Chondrocyte (in vitro differentiated cells): Measurements from ENCODE around the gene ANAPC7. TPM values are rescaled to one million over a fixed set of nuclear protein-coding genes. Genes with fewer than 3 reads are reported as not detected.
"Not testable (repeated sequence)": the region's sequence is repeated elsewhere in the genome, so short reads cannot be mapped to it uniquely, and the experiment has no call there.

ENCODE experiments used
- DNase-seq: peaks from one replicate; pipeline ENCODE4 v3.0.0; 2021; ENCODE audit warnings: mixed read lengths, low spot score
- H3K27ac Mint-ChIP-seq: one replicate; pipeline ENCODE4 v1.8.0; 2021; ENCODE audit warnings: mild to moderate bottlenecking, moderate library complexity, mixed read lengths; ENCODE audit not compliant: unreplicated experiment
- H3K27me3 Mint-ChIP-seq: 2 replicates; pipeline ENCODE4 v1.8.0; 2021; ENCODE audit warnings: low read depth, mixed read lengths
- H3K36me3 Mint-ChIP-seq: 2 replicates; pipeline ENCODE4 v1.8.0; 2021; ENCODE audit warnings: low read depth, mixed read lengths
- H3K4me1 Mint-ChIP-seq: 2 replicates; pipeline ENCODE4 v1.8.0; 2021; ENCODE audit warnings: low read depth, mild to moderate bottlenecking, mixed read lengths
- H3K4me3 Mint-ChIP-seq: one replicate; pipeline ENCODE4 v1.8.0; 2021; ENCODE audit warnings: mild to moderate bottlenecking, moderate library complexity, mixed read lengths; ENCODE audit not compliant: unreplicated experiment
- H3K9me3 Mint-ChIP-seq: 2 replicates; pipeline ENCODE4 v1.8.0; 2021; ENCODE audit warnings: low read depth, mixed read lengths
- CTCF ChIP-seq: fragments of 200-600 bp; sonication (generic); IDR thresholded peaks from 2 replicates; pipeline ENCODE4 v1.5.0; 2021; ENCODE audit warnings: antibody characterized with exemption, mild to moderate bottlenecking, moderate library complexity
- total RNA-seq: library from RNA; stranded (reverse); gene quantifications from 3 replicates; pipeline ENCODE4 v1.2.1, GENCODE V29; 2021

ANAPC7 gene
- total RNA-seq, 1 donor from 2014 or later = 35.4 TPM

GRCh38 chr12:110344657-110345056, 58.9 kb downstream of the ANAPC7 start:
- no peaks in the 10 kb centered on the region for H3K4me1 Mint-ChIP-seq
- no peaks in the 10 kb centered on the region for H3K9me3 Mint-ChIP-seq
- H3K36me3 Mint-ChIP-seq = peaks cover 69% of the 10 kb centered on the region
- no peak for DNase-seq
- H3K27me3 Mint-ChIP-seq = no peaks in the 10 kb centered on the region
- TF ChIP-seq CTCF = no peak
- H3K4me3 Mint-ChIP-seq = no peak overlapping the region
- no peak overlapping the region for H3K27ac Mint-ChIP-seq

DNA sequence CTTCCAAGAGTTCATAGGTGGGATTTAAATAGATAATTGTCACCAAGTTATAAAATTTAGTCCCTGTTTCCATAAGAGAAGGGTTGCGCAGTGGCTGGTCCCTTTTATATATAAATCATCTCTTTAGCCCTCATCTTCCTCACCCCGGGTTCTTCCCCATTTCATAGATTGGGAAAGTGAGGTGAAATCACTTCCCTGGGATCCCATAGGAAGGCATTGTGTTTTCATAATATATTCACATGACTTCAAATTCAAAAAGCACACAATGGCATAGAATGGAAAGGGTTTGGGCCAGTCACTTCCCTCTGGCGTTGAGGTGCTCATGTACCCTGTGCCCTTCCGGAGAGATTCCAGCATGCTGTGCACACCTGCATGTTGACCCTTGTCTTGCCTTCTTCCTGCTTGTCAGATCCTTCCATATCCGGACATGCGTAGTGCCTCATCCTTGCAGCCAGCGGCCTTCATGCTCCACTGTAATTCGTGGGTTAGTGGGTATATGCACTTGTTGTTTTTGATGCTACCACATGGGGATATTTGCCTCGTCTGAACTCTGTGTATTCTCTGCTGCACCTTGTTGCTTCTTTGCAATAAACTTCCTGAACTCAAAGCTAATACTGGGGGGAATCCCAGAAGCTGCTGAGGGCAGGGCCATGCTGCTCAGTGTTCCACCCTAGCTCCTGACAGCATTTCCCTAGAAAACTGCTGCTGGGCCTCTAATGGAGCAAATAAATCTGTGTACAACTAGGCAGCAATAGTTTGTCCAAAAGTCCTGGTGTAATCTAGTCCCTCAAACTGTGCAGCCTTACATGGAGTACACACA, 59.6 kb downstream of the ANAPC7 start:
- no peak for DNase-seq
- Mint-ChIP-seq H3K36me3 (peaks cover 71% of the 10 kb centered on the region), H3K27ac (no peak overlapping the region)

GRCh38 chr12:110343114-110343513, 60.4 kb downstream of the ANAPC7 start:
- H3K4me1 Mint-ChIP-seq = peaks cover 3% of the 10 kb centered on the region
- H3K9me3 Mint-ChIP-seq = no peaks in the 10 kb centered on the region
- no peak overlapping the region for H3K4me3 Mint-ChIP-seq
- H3K27ac Mint-ChIP-seq = no peak overlapping the region
- peaks cover 71% of the 10 kb centered on the region for H3K36me3 Mint-ChIP-seq
- DNase-seq = no peak
- TF ChIP-seq CTCF = no peak
- H3K27me3 Mint-ChIP-seq = no peaks in the 10 kb centered on the region

More for the DNA sequence above, 59.6 kb downstream of the ANAPC7 start:
- Mint-ChIP-seq H3K4me1 (peaks cover under 1% of the 10 kb centered on the region), H3K4me3 (no peak overlapping the region), H3K27me3 (no peaks in the 10 kb centered on the region), H3K9me3 (no peaks in the 10 kb centered on the region)
- TF ChIP-seq CTCF = no peak

DNA sequence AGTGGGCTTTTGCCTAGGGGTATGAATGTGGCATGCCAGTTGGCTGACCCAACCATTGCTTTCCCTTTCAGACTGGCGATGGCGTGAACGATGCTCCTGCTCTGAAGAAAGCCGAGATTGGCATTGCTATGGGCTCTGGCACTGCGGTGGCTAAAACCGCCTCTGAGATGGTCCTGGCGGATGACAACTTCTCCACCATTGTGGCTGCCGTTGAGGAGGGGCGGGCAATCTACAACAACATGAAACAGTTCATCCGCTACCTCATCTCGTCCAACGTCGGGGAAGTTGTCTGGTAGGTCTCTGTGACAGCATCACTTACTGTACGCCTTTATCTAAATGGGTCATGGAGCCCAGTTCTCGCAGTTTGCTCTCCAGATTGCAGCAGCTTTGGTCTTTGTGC, 61.4 kb downstream of the ANAPC7 start:
- Mint-ChIP-seq H3K27me3 (no peaks in the 10 kb centered on the region), H3K4me1 (peaks cover 3% of the 10 kb centered on the region), H3K4me3 (no peak overlapping the region), H3K9me3 (no peaks in the 10 kb centered on the region), H3K27ac (no peak overlapping the region), H3K36me3 (peaks cover 69% of the 10 kb centered on the region)
- DNase-seq = no peak
- TF ChIP-seq CTCF = no peak

- no peak for TF ChIP-seq CTCF
- no peak overlapping the region for H3K27ac Mint-ChIP-seq
- no peaks in the 10 kb centered on the region for H3K27me3 Mint-ChIP-seq
- DNase-seq = no peak
- no peak overlapping the region for H3K4me3 Mint-ChIP-seq
- H3K36me3 Mint-ChIP-seq = peaks cover 69% of the 10 kb centered on the region
- peaks cover 3% of the 10 kb centered on the region for H3K4me1 Mint-ChIP-seq
- no peaks in the 10 kb centered on the region for H3K9me3 Mint-ChIP-seq
These were observed 62.8 kb downstream of the ANAPC7 start for GRCh38 chr12:110340706-110341105.

- H3K27ac Mint-ChIP-seq, H3K9me3 Mint-ChIP-seq, H3K4me1 Mint-ChIP-seq, H3K27me3 Mint-ChIP-seq, DNase-seq, H3K4me3 Mint-ChIP-seq: not testable (repeated sequence)
- peaks cover 72% of the 10 kb centered on the region for H3K36me3 Mint-ChIP-seq
These were observed 63.2 kb downstream of the ANAPC7 start for GRCh38 chr12:110340261-110340660.
